H9 (cell line): ENCODE results near the gene CEP128. TPM values are rescaled to one million over a fixed set of nuclear protein-coding genes. Genes with fewer than 3 reads are reported as not detected.

Source experiments
- DNase-seq: peaks from one replicate; pipeline ENCODE4 v3.0.0-alpha.2; 2017
- H2AFZ ChIP-seq: one replicate; pipeline ENCODE4 v1.6.1; 2013; ENCODE audit warnings: mild to moderate bottlenecking, low read length, control low read depth, moderate library complexity
- H2AK5ac ChIP-seq: 2 replicates; pipeline ENCODE4 v1.6.1; 2013; ENCODE audit warnings: low read length, control low read depth, mixed read lengths; ENCODE audit not compliant: insufficient read length
- H2BK120ac ChIP-seq: one replicate; pipeline ENCODE4 v1.6.1; 2013; ENCODE audit warnings: low read depth, mild to moderate bottlenecking, low read length, control low read depth, inconsistent platforms; ENCODE audit not compliant: poor library complexity, severe bottlenecking
- H2BK12ac ChIP-seq: 2 replicates; pipeline ENCODE4 v1.6.1; 2013; ENCODE audit warnings: low read length, control low read depth, mixed read lengths, low read depth; ENCODE audit not compliant: insufficient read length
- H2BK15ac ChIP-seq: 2 replicates; pipeline ENCODE4 v1.6.1; 2013; ENCODE audit warnings: low read depth, low read length, control low read depth
- H2BK20ac ChIP-seq: one replicate; pipeline ENCODE4 v1.6.1; 2013; ENCODE audit warnings: low read depth, mild to moderate bottlenecking, low read length, control low read depth, inconsistent platforms; ENCODE audit not compliant: poor library complexity, severe bottlenecking
- H2BK5ac ChIP-seq: 2 replicates; pipeline ENCODE4 v1.6.1; 2013; ENCODE audit warnings: low read length, control low read depth, mixed read lengths; ENCODE audit not compliant: insufficient read length
- H3K14ac ChIP-seq: 2 replicates; pipeline ENCODE4 v1.6.1; 2013; ENCODE audit warnings: low read length, control low read depth; ENCODE audit not compliant: insufficient read depth
- H3K18ac ChIP-seq: 2 replicates; pipeline ENCODE4 v1.6.1; 2013; ENCODE audit warnings: low read depth, mild to moderate bottlenecking, mixed read lengths, low read length, control low read depth; ENCODE audit not compliant: insufficient read length
- H3K23ac ChIP-seq: 2 replicates; pipeline ENCODE4 v1.6.1; 2013; ENCODE audit warnings: low read length, control low read depth, mixed read lengths, low read depth; ENCODE audit not compliant: insufficient read length
- H3K23me2 ChIP-seq: 2 replicates; pipeline ENCODE4 v1.6.1; 2013; ENCODE audit warnings: low read depth, mild to moderate bottlenecking, mixed read lengths, low read length, control low read depth; ENCODE audit not compliant: insufficient read length, poor library complexity, severe bottlenecking
- H3K27ac ChIP-seq: 2 replicates; pipeline ENCODE4 v1.5.1; 2013; ENCODE audit warnings: low read length, control low read depth, mixed read lengths, low read depth; ENCODE audit not compliant: insufficient read length
- H3K27me3 ChIP-seq: 2 replicates; pipeline ENCODE4 v1.6.1; 2013; ENCODE audit warnings: low read length, control low read depth, inconsistent platforms; ENCODE audit not compliant: insufficient read depth
- H3K4ac ChIP-seq: 2 replicates; pipeline ENCODE4 v1.6.1; 2013; ENCODE audit warnings: low read depth, mild to moderate bottlenecking, control low read depth, inconsistent platforms, low read length, moderate library complexity
- H3K4me1 ChIP-seq: 2 replicates; pipeline ENCODE4 v1.6.1; 2013; ENCODE audit warnings: low read length, control low read depth, inconsistent platforms; ENCODE audit not compliant: insufficient read depth
- H3K4me2 ChIP-seq: 2 replicates; pipeline ENCODE4 v1.6.1; 2013; ENCODE audit warnings: low read length, control low read depth, mixed read lengths; ENCODE audit not compliant: insufficient read length, insufficient read depth
- H3K56ac ChIP-seq: 2 replicates; pipeline ENCODE4 v1.6.1; 2013; ENCODE audit warnings: low read depth, mild to moderate bottlenecking, mixed read lengths, low read length, control low read depth; ENCODE audit not compliant: insufficient read length
- H3K79me1 ChIP-seq: 2 replicates; pipeline ENCODE4 v1.6.1; 2013; ENCODE audit warnings: low read depth, mild to moderate bottlenecking, moderate library complexity, low read length, control low read depth, inconsistent platforms; ENCODE audit not compliant: insufficient read depth, poor library complexity, severe bottlenecking
- H3K79me2 ChIP-seq: 2 replicates; pipeline ENCODE4 v1.6.1; 2013; ENCODE audit warnings: low read length, control low read depth, inconsistent platforms; ENCODE audit not compliant: insufficient read depth
- H3K9ac ChIP-seq: 2 replicates; pipeline ENCODE4 v1.6.1; 2013; ENCODE audit warnings: low read length, control low read depth, mixed read lengths; ENCODE audit not compliant: insufficient read length; ENCODE audit errors: extremely low read depth
- H3K9me3 ChIP-seq: one replicate; pipeline ENCODE4 v1.6.1; 2013; ENCODE audit warnings: low read depth, low read length, inconsistent platforms; ENCODE audit not compliant: control insufficient read depth
- H3T11ph ChIP-seq: one replicate; pipeline ENCODE4 v1.6.1; 2013; ENCODE audit warnings: mild to moderate bottlenecking, low read length, control low read depth, inconsistent platforms
- H4K20me1 ChIP-seq: one replicate; pipeline ENCODE4 v1.6.1; 2013; ENCODE audit not compliant: control insufficient read depth, insufficient read length, insufficient read depth
- H4K5ac ChIP-seq: 2 replicates; pipeline ENCODE4 v1.6.1; 2013; ENCODE audit warnings: low read depth, mild to moderate bottlenecking, mixed read lengths, low read length, control low read depth; ENCODE audit not compliant: insufficient read length
- H4K8ac ChIP-seq: replicated peaks from 2 replicates; pipeline ENCODE4 v1.6.1; 2013; ENCODE audit warnings: low read length, control low read depth, mixed read lengths, low read depth; ENCODE audit not compliant: insufficient read length
- H4K91ac ChIP-seq: 2 replicates; pipeline ENCODE4 v1.6.1; 2013; ENCODE audit warnings: low read depth, mild to moderate bottlenecking, moderate library complexity, mixed read lengths, low read length, control low read depth; ENCODE audit not compliant: insufficient read length
- H3K27ac Mint-ChIP-seq, 3 experiments: 2 replicates in 2 of 3; 3 replicates in 1 of 3; pipeline ENCODE4 v1.8.0; 2020 to 2021; ENCODE audit warnings: mixed read lengths in 3 of 3, mild to moderate bottlenecking in 1 of 3, moderate library complexity in 1 of 3
- H3K27me3 Mint-ChIP-seq: 2 replicates; pipeline ENCODE4 v1.8.0; 2021; ENCODE audit warnings: low read depth, mild to moderate bottlenecking, moderate library complexity, mixed read lengths
- H3K36me3 Mint-ChIP-seq, 3 experiments: 2 replicates in 2 of 3; 3 replicates in 1 of 3; pipeline ENCODE4 v1.8.0; 2020 to 2021; ENCODE audit warnings: low read depth in 3 of 3, mixed read lengths in 3 of 3; ENCODE audit not compliant: insufficient read depth in 1 of 3
- H3K4me1 Mint-ChIP-seq, 2 experiments: 2 replicates each; pipeline ENCODE4 v1.8.0; 2020; ENCODE audit warnings: mixed read lengths in 2 of 2
- H3K4me3 Mint-ChIP-seq, 2 experiments: 2 replicates in 1 of 2; 3 replicates in 1 of 2; pipeline ENCODE4 v1.8.0; 2020 to 2021; ENCODE audit warnings: mild to moderate bottlenecking in 2 of 2, mixed read lengths in 2 of 2, moderate library complexity in 1 of 2
- H3K9me3 Mint-ChIP-seq, 2 experiments: 2 replicates in 1 of 2; 3 replicates in 1 of 2; pipeline ENCODE4 v1.8.0; 2020; ENCODE audit warnings: mild to moderate bottlenecking in 2 of 2, mixed read lengths in 2 of 2, moderate library complexity in 1 of 2
- CTCF ChIP-seq: fragments of 200-600 bp; sonication (generic); conservative IDR thresholded peaks from 3 replicates; pipeline ENCODE4 v1.8.0; 2021; ENCODE audit warnings: antibody characterized with exemption, mild to moderate bottlenecking
- WGBS: extraction: QIAGEN DNeasy Blood & Tissue Kit; methylation state at CpG from one replicate; pipeline ENCODE4 v1.1.7; 2013; ENCODE audit warnings: missing lambda C conversion rate, low lambda C conversion rate, mixed read lengths; ENCODE audit not compliant: insufficient read length; ENCODE audit errors: extremely low coverage; 5-methylcytosine and 5-hydroxymethylcytosine counted together
- total RNA-seq: library from RNA; stranded (reverse); gene quantifications from 2 replicates; pipeline ENCODE4 v1.2.1, GENCODE V29; 2021

CEP128 gene
- total RNA-seq, 1 experiment from 2014 or later, result 16.3 TPM

GRCh38 chr14:80901822-80902221, 39.7 kb downstream of the CEP128 start:
- no peaks in the 10 kb centered on the region for H3K79me2 ChIP-seq
- no peak overlapping the region for H2AK5ac ChIP-seq
- H3K23ac ChIP-seq, result no peak overlapping the region
- H3K27ac ChIP-seq, result no peak overlapping the region
- H3K9me3 ChIP-seq, result no peaks in the 10 kb centered on the region
- Mint-ChIP-seq H3K4me1 (peaks cover 11% of the 10 kb centered on the region in 2 experiments; a peak in 3 of 4 replicates), H3K27ac (no peak overlapping the region; a peak in 1 of 7 replicates), H3K4me3 (no peak overlapping the region), H3K9me3 (no peaks in the 10 kb centered on the region), H3K36me3 (no peaks in the 10 kb centered on the region; a peak in 1 of 7 replicates), H3K27me3 (no peaks in the 10 kb centered on the region)
- no peaks in the 10 kb centered on the region for H3K23me2 ChIP-seq
- no peak overlapping the region for H2BK5ac ChIP-seq
- H3K56ac ChIP-seq, result no peak overlapping the region
- H2BK20ac ChIP-seq, result no peak overlapping the region
- H3K27me3 ChIP-seq, result no peaks in the 10 kb centered on the region
- no peak overlapping the region for H3K18ac ChIP-seq
- H3K14ac ChIP-seq, result no peak overlapping the region
- H3K9ac ChIP-seq, result no peak overlapping the region
- H2BK120ac ChIP-seq, result no peak overlapping the region
- no peak overlapping the region for H2AFZ ChIP-seq
- DNase-seq, result no peak
- no peak for TF ChIP-seq CTCF
- H3K4ac ChIP-seq, result no peak overlapping the region
- H3K79me1 ChIP-seq, result no peaks in the 10 kb centered on the region
- H3T11ph ChIP-seq, result no peak overlapping the region
- no peak overlapping the region for H4K8ac ChIP-seq
- H4K91ac ChIP-seq, result no peak overlapping the region
- H4K20me1 ChIP-seq, result no peaks in the 10 kb centered on the region
- no peak overlapping the region for H2BK15ac ChIP-seq
- no CpG with 5 or more reads among the region's 3 CpGs for WGBS
- H2BK12ac ChIP-seq, result no peak overlapping the region
- H4K5ac ChIP-seq, result no peak overlapping the region
- no peaks in the 10 kb centered on the region for H3K4me1 ChIP-seq
- no peak overlapping the region for H3K4me2 ChIP-seq
